ENCODE measurements around the gene RFC2. TPM values are rescaled to one million over a fixed set of nuclear protein-coding genes. Genes with fewer than 3 reads are reported as not detected.
A peak's percentile ranks its signal among the peaks of the same experiment; 100 is the strongest.

Gene RFC2
- total RNA-seq, 2 experiments from 2014 or later, result 77.4 to 79.2 TPM

GRCh38 chr7:74185636-74186035 lies 68.6 kb downstream of the RFC2 start:
- TF ChIP-seq EZH2phosphoT487 (IDR thresholded peaks at IDR 0.05; ENCODE audit: borderline replicate concordance, low read depth, low read length), result no peak
- TF ChIP-seq, protein P1, sequence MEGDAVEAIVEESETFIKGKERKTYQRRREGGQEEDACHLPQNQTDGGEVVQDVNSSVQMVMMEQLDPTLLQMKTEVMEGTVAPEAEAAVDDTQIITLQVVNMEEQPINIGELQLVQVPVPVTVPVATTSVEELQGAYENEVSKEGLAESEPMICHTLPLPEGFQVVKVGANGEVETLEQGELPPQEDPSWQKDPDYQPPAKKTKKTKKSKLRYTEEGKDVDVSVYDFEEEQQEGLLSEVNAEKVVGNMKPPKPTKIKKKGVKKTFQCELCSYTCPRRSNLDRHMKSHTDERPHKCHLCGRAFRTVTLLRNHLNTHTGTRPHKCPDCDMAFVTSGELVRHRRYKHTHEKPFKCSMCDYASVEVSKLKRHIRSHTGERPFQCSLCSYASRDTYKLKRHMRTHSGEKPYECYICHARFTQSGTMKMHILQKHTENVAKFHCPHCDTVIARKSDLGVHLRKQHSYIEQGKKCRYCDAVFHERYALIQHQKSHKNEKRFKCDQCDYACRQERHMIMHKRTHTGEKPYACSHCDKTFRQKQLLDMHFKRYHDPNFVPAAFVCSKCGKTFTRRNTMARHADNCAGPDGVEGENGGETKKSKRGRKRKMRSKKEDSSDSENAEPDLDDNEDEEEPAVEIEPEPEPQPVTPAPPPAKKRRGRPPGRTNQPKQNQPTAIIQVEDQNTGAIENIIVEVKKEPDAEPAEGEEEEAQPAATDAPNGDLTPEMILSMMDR (conservative IDR thresholded peaks at IDR 0.05; ENCODE audit: low read length), result no peak
- Histone ChIP-seq H3K4me1 (ENCODE audit: insufficient read depth, low read length, poor library complexity, severe bottlenecking) (peaks cover 47% of the 10 kb centered on the region), H4K20me1 (ENCODE audit: insufficient read depth, low read length) (peaks cover 41% of the 10 kb centered on the region), H3K79me2 (ENCODE audit: insufficient read depth, low read depth, low read length) (peaks cover 96% of the 10 kb centered on the region), H2AFZ (ENCODE audit: low read length) (no peak overlapping the region), H3K4me2 (ENCODE audit: low read length) (0 out of 2 replicates have a peak overlapping the region, but pooled peaks have one; percentile 22), H3K36me3 (ENCODE audit: insufficient read depth, low read length) (peaks cover 98% of the 10 kb centered on the region), H3K9me3 (ENCODE audit: low read length) (no peaks in the 10 kb centered on the region), H3K9me2 (ENCODE audit: insufficient read depth, low read length) (no peaks in the 10 kb centered on the region), H3K4me3 (ENCODE audit: low read depth, low read length, poor library complexity, severe bottlenecking) (no peak overlapping the region), H3K27ac (ENCODE audit: low read depth, low read length, poor library complexity, severe bottlenecking) (no peak overlapping the region)
- DNase-seq (ENCODE audit: low spot score), result no peak
- no TSS peak for BruUV-seq (replicated peaks)
- intact Hi-C loops (cut with micrococcal nuclease; ENCODE audit: unreplicated experiment), result no loop called here
- POLR2A ChIA-PET, result interaction anchor here (1.0 kb wide), 2 partner anchors 11 to 54 kb away, joined by 3 read pairs; no protein-coding TSS in a partner anchor
- CTCF ChIA-PET (ENCODE audit: unreplicated experiment), result no interaction called here

- Histone ChIP-seq H3K4me2 (ENCODE audit: low read length) (peak overlapping the region; percentile 22; the same call in 1 of the 2 replicates), H3K9me2 (ENCODE audit: insufficient read depth, low read length) (no peaks in the 10 kb centered on the region), H3K27ac (ENCODE audit: low read depth, low read length, poor library complexity, severe bottlenecking) (no peak overlapping the region), H3K4me3 (ENCODE audit: low read depth, low read length, poor library complexity, severe bottlenecking) (no peak overlapping the region), H2AFZ (ENCODE audit: low read length) (no peak overlapping the region), H3K4me1 (ENCODE audit: insufficient read depth, low read length, poor library complexity, severe bottlenecking) (peaks cover 50% of the 10 kb centered on the region), H3K36me3 (ENCODE audit: insufficient read depth, low read length) (peaks cover 98% of the 10 kb centered on the region), H4K20me1 (ENCODE audit: insufficient read depth, low read length) (peaks cover 46% of the 10 kb centered on the region), H3K79me2 (ENCODE audit: insufficient read depth, low read depth, low read length) (peaks cover 99% of the 10 kb centered on the region), H3K9me3 (ENCODE audit: low read length) (no peaks in the 10 kb centered on the region)
- no TSS peak for BruUV-seq (replicated peaks)
- intact Hi-C loops (cut with micrococcal nuclease; ENCODE audit: unreplicated experiment), result no loop called here
- DNase-seq (ENCODE audit: low spot score), result no peak
- TF ChIP-seq EZH2phosphoT487 (IDR thresholded peaks at IDR 0.05; ENCODE audit: borderline replicate concordance, low read depth, low read length), result no peak
- TF ChIP-seq, protein P1 (conservative IDR thresholded peaks at IDR 0.05; ENCODE audit: low read length), result no peak
- ChIA-PET CTCF (ENCODE audit: unreplicated experiment) (no interaction called here), POLR2A (interaction anchor here (0.7 to 1.0 kb wide), 2 partner anchors 54 to 106 kb away, joined by 3 read pairs; no protein-coding TSS in a partner anchor)
Measured at GRCh38 chr7:74185016-74185415, 69.2 kb downstream of the RFC2 start.

Data from OCI-LY7 (cell line).